ENCODE results near the gene PARD3B. TPM values are rescaled to one million over a fixed set of nuclear protein-coding genes. Genes with fewer than 3 reads are reported as not detected.

The PARD3B gene
- total and polyA plus RNA-seq, 10 of the 15 experiments (the other 5 are each of a cell fraction or from before 2014, with no cell fraction given): 0.01 to 0.54 (median 0.07) TPM; not detected in 7

DNA sequence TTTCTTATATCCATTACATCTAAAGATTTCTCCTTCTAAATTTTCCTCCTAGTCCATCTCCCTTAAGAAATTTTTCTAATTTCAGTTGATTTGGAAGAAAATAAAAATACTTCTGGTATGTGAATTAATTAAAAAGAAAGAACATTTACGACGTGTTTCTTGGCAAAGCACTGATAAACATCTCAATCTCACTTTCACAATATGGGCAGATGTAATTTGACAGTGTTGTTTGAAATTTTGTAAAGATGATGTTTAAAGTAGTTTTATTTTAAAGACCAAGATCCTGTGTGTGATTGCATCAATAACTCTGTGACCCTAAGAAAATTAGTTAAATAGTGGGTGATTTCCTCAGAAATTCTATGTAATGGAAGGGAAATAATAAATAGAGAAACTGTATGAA, 510.0 kb downstream of the PARD3B start:
- FAIRE-seq (no peak), DNase-seq (ENCODE audit: low read depth, low spot score) (no peak), ATAC-seq (no peak)
- Histone ChIP-seq H4K20me1 (ENCODE audit: control insufficient read depth, insufficient read depth) (no peaks in the 10 kb centered on the region), H3K27ac (ENCODE audit: control insufficient read depth, insufficient read depth) (no peak overlapping the region), H3K27me3 (replicated peaks in 1 of 2; ENCODE audit: control insufficient read depth in 2 of 2, insufficient read depth in 2 of 2, low read length in 1 of 2) (no peaks in the 10 kb centered on the region), H3K4me1 (ENCODE audit: control insufficient read depth, insufficient read depth, low read length) (no peaks in the 10 kb centered on the region), H3K36me3 (ENCODE audit: control insufficient read depth in 2 of 2, insufficient read depth in 2 of 2, low read length in 1 of 2) (no peaks in the 10 kb centered on the region), H3K9me3 (replicated peaks; ENCODE audit: control insufficient read depth, insufficient read depth, low read length) (no peaks in the 10 kb centered on the region), H2AFZ (ENCODE audit: control insufficient read depth, low read depth, low read length) (no peak overlapping the region), H3K4me2 (ENCODE audit: control insufficient read depth, insufficient read depth) (no peak overlapping the region), H3K79me2 (ENCODE audit: control insufficient read depth, insufficient read depth, low read length) (no peaks in the 10 kb centered on the region), H3K9ac (ENCODE audit: control insufficient read depth, insufficient read depth, low read length) (no peak overlapping the region), H3K4me3 (no peak overlapping the region)
- RAD21 ChIA-PET (ENCODE audit: unreplicated experiment): no interaction called here
- CTCF ChIA-PET: no interaction called here
- in situ Hi-C loops (cut with MboI) (no loop called here), intact Hi-C loops (cut with micrococcal nuclease; ENCODE audit: unreplicated experiment) (no loop called here)
- TF ChIP-seq NFYB (IDR thresholded peaks at IDR 0.05; ENCODE audit: insufficient read depth, low read depth, low read length): no peak
- TF ChIP-seq TBL1XR1 (IDR thresholded peaks at IDR 0.05; ENCODE audit: low read depth, low read length): no peak
- TF ChIP-seq RCOR1 (conservative IDR thresholded peaks at IDR 0.05; ENCODE audit: low read depth, low read length): no peak
- no TSS peak for BruUV-seq (replicated peaks)
- SMC1A ChIA-PET (ENCODE audit: uncharacterized antibody, unreplicated experiment): no interaction called here
- POLR2A ChIA-PET: no interaction called here
- 78% methylated on average over 2 of the region's 2 CpGs for WGBS (ENCODE audit: insufficient coverage, insufficient replicate concordance, low lambda C conversion rate, missing lambda C conversion rate)

DNA sequence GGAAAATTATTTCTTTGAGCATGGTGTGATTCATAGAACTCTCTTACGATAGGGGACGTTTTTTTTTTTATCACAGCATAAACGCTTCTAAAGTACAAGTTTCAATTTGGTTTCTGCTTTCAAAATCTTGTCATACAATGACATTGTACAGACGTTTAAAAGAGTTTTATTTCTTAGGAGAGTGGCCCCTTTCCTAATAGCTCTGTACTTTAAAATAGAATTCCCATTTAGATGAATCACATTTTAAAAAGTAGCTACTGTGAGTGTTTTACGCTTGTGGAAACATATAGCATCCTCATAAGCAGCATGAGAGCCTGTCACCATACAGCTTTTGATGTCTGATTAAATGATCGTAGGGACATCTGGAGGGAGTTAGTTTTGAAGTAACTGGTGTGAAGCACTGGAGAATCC, 510.9 kb downstream of the PARD3B start:
- POLR2A ChIA-PET: no interaction called here
- intact Hi-C loops (cut with micrococcal nuclease; ENCODE audit: unreplicated experiment): no loop called here
- CTCF ChIA-PET: interaction anchor here (0.6 kb wide), 1 partner anchor 1682 kb away, joined by 3 read pairs; no protein-coding TSS in a partner anchor

More for the DNA sequence above, 510.9 kb downstream of the PARD3B start:
- no peaks in the 10 kb centered on the region for H3K9me3 ChIP-seq (replicated peaks; ENCODE audit: control insufficient read depth, insufficient read depth, low read length)
- FAIRE-seq (no peak), ATAC-seq (no peak), DNase-seq (ENCODE audit: low read depth, low spot score) (no peak)
- H3K27me3 ChIP-seq (replicated peaks in 1 of 2; ENCODE audit: control insufficient read depth in 2 of 2, insufficient read depth in 2 of 2, low read length in 1 of 2): no peaks in the 10 kb centered on the region
- H3K79me2 ChIP-seq (ENCODE audit: control insufficient read depth, insufficient read depth, low read length): no peaks in the 10 kb centered on the region
- H3K4me1 ChIP-seq (ENCODE audit: control insufficient read depth, insufficient read depth, low read length): no peaks in the 10 kb centered on the region
- no peak overlapping the region for H3K4me2 ChIP-seq (ENCODE audit: control insufficient read depth, insufficient read depth)
- H3K27ac ChIP-seq (ENCODE audit: control insufficient read depth, insufficient read depth): no peak overlapping the region
- H3K4me3 ChIP-seq: no peak overlapping the region
- in situ Hi-C loops (cut with MboI): no loop called here
- no peak overlapping the region for H3K9ac ChIP-seq (ENCODE audit: control insufficient read depth, insufficient read depth, low read length)
- WGBS (ENCODE audit: insufficient coverage, insufficient replicate concordance, low lambda C conversion rate, missing lambda C conversion rate): 58% methylated on average over 6 of the region's 6 CpGs
- RAD21 ChIA-PET (ENCODE audit: unreplicated experiment): no interaction called here
- no peaks in the 10 kb centered on the region for H4K20me1 ChIP-seq (ENCODE audit: control insufficient read depth, insufficient read depth)
- TF ChIP-seq NR2C1 (IDR thresholded peaks at IDR 0.05) (no peak), WRNIP1 (IDR thresholded peaks at IDR 0.05; ENCODE audit: borderline replicate concordance, low read depth, low read length) (no peak), RB1 (IDR thresholded peaks at IDR 0.05; ENCODE audit: borderline replicate concordance) (no peak), YBX1 (IDR thresholded peaks at IDR 0.05) (no peak), FOXM1 (IDR thresholded peaks at IDR 0.05; ENCODE audit: low read depth, low read length) (no peak), ZNF207 (IDR thresholded peaks at IDR 0.05; ENCODE audit: borderline replicate concordance) (no peak), ZNF217 (IDR thresholded peaks at IDR 0.05) (no peak), HCFC1 (IDR thresholded peaks at IDR 0.05; ENCODE audit: low read length) (no peak), EGR1 (IDR thresholded peaks at IDR 0.05; ENCODE audit: borderline replicate concordance in 1 of 2, low read depth in 2 of 2, low read length in 2 of 2) (no peak), BCL11A (IDR thresholded peaks at IDR 0.05; ENCODE audit: low read depth, low read length) (no peak), IKZF1 (conservative IDR thresholded peaks at IDR 0.05) (no peak), NFXL1 (IDR thresholded peaks at IDR 0.05; ENCODE audit: borderline replicate concordance) (no peak), KAT2A (conservative IDR thresholded peaks at IDR 0.05; ENCODE audit: control insufficient read depth, low read depth, low read length) (no peak)
- TF ChIP-seq, protein P1, sequence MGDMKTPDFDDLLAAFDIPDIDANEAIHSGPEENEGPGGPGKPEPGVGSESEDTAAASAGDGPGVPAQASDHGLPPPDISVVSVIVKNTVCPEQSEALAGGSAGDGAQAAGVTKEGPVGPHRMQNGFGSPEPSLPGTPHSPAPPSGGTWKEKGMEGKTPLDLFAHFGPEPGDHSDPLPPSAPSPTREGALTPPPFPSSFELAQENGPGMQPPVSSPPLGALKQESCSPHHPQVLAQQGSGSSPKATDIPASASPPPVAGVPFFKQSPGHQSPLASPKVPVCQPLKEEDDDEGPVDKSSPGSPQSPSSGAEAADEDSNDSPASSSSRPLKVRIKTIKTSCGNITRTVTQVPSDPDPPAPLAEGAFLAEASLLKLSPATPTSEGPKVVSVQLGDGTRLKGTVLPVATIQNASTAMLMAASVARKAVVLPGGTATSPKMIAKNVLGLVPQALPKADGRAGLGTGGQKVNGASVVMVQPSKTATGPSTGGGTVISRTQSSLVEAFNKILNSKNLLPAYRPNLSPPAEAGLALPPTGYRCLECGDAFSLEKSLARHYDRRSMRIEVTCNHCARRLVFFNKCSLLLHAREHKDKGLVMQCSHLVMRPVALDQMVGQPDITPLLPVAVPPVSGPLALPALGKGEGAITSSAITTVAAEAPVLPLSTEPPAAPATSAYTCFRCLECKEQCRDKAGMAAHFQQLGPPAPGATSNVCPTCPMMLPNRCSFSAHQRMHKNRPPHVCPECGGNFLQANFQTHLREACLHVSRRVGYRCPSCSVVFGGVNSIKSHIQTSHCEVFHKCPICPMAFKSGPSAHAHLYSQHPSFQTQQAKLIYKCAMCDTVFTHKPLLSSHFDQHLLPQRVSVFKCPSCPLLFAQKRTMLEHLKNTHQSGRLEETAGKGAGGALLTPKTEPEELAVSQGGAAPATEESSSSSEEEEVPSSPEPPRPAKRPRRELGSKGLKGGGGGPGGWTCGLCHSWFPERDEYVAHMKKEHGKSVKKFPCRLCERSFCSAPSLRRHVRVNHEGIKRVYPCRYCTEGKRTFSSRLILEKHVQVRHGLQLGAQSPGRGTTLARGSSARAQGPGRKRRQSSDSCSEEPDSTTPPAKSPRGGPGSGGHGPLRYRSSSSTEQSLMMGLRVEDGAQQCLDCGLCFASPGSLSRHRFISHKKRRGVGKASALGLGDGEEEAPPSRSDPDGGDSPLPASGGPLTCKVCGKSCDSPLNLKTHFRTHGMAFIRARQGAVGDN (IDR thresholded peaks at IDR 0.05): no peak
- no TSS peak for BruUV-seq (replicated peaks)
- H2AFZ ChIP-seq (ENCODE audit: control insufficient read depth, low read depth, low read length): no peak overlapping the region
- SMC1A ChIA-PET (ENCODE audit: uncharacterized antibody, unreplicated experiment): no interaction called here
- no peaks in the 10 kb centered on the region for H3K36me3 ChIP-seq (ENCODE audit: control insufficient read depth in 2 of 2, insufficient read depth in 2 of 2, low read length in 1 of 2)
